ENCODE measurements around the gene TTYH3.
"Not testable (repeated sequence)": the region's sequence is repeated elsewhere in the genome, so short reads cannot be mapped to it uniquely, and the experiment has no call there.

Gene TTYH3

GRCh38 chr7:2665359-2665791, 33.6 kb downstream of the TTYH3 start:
- no peak overlapping the region for H3K4me3 ChIP-seq (ENCODE audit: low read depth in 1 of 2, low read length in 2 of 2)
- no peaks in the 10 kb centered on the region for H3K9me3 ChIP-seq (ENCODE audit: control insufficient read depth in 1 of 2, low read length in 2 of 2)
- H3K9ac ChIP-seq (ENCODE audit: low read depth in 1 of 2, low read length in 2 of 2), result no peak overlapping the region
- H3K27ac ChIP-seq (ENCODE audit: low read depth, low read length), result no peak overlapping the region
- no peaks in the 10 kb centered on the region for H3K27me3 ChIP-seq (ENCODE audit: control insufficient read depth in 1 of 2, insufficient read depth in 2 of 2, low read length in 2 of 2)
- H3K36me3 ChIP-seq (ENCODE audit: control insufficient read depth in 1 of 2, insufficient read depth in 2 of 2, low read length in 2 of 2), result no peaks in the 10 kb centered on the region
- peaks cover 11 to 20% of the 10 kb centered on the region in 2 donors for H3K4me1 ChIP-seq (ENCODE audit: control insufficient read depth in 1 of 2, insufficient read depth in 2 of 2, low read length in 2 of 2)

- Histone ChIP-seq H3K36me3 (ENCODE audit: control insufficient read depth in 1 of 2, insufficient read depth in 2 of 2, low read length in 2 of 2) (no peaks in the 10 kb centered on the region), H3K9me3 (ENCODE audit: control insufficient read depth in 1 of 2, low read length in 2 of 2) (no peaks in the 10 kb centered on the region), H3K4me3 (ENCODE audit: low read depth in 1 of 2, low read length in 2 of 2) (no peak overlapping the region), H3K27me3 (ENCODE audit: control insufficient read depth in 1 of 2, insufficient read depth in 2 of 2, low read length in 2 of 2) (peaks cover 0 to 2% of the 10 kb centered on the region in 2 donors), H3K4me1 (ENCODE audit: control insufficient read depth in 1 of 2, insufficient read depth in 2 of 2, low read length in 2 of 2) (peaks cover 11 to 24% of the 10 kb centered on the region in 2 donors), H3K27ac (ENCODE audit: low read depth, low read length) (no peak overlapping the region), H3K9ac (ENCODE audit: low read depth in 1 of 2, low read length in 2 of 2) (no peak overlapping the region)
Measured at GRCh38 chr7:2666155-2666554, 34.4 kb downstream of the TTYH3 start.

- Histone ChIP-seq H3K4me3 (ENCODE audit: low read depth in 1 of 2, low read length in 2 of 2) (no peak overlapping the region), H3K4me1 (ENCODE audit: control insufficient read depth in 1 of 2, insufficient read depth in 2 of 2, low read length in 2 of 2) (peaks cover 11 to 26% of the 10 kb centered on the region in 2 donors)
Measured at GRCh38 chr7:2666588-2667250, 34.9 kb downstream of the TTYH3 start.

GRCh38 chr7:2667843-2668242, 36.1 kb downstream of the TTYH3 start:
- H3K4me1 ChIP-seq (ENCODE audit: control insufficient read depth in 1 of 2, insufficient read depth in 2 of 2, low read length in 2 of 2), result peaks cover 11 to 26% of the 10 kb centered on the region in 2 donors
- H3K9me3 ChIP-seq (ENCODE audit: control insufficient read depth in 1 of 2, low read length in 2 of 2), result no peaks in the 10 kb centered on the region
- no peaks in the 10 kb centered on the region for H3K36me3 ChIP-seq (ENCODE audit: control insufficient read depth in 1 of 2, insufficient read depth in 2 of 2, low read length in 2 of 2)
- H3K4me3 ChIP-seq (ENCODE audit: low read depth in 1 of 2, low read length in 2 of 2), result no peak overlapping the region
- H3K9ac ChIP-seq (ENCODE audit: low read depth in 1 of 2, low read length in 2 of 2), result no peak overlapping the region
- no peak overlapping the region for H3K27ac ChIP-seq (ENCODE audit: low read depth, low read length)
- peaks cover 0 to 2% of the 10 kb centered on the region in 2 donors for H3K27me3 ChIP-seq (ENCODE audit: control insufficient read depth in 1 of 2, insufficient read depth in 2 of 2, low read length in 2 of 2)

More at GRCh38 chr7:2666588-2667250, 34.9 kb downstream of the TTYH3 start:
- Histone ChIP-seq H3K36me3 (ENCODE audit: control insufficient read depth in 1 of 2, insufficient read depth in 2 of 2, low read length in 2 of 2) (no peaks in the 10 kb centered on the region), H3K27ac (ENCODE audit: low read depth, low read length) (no peak overlapping the region), H3K9me3 (ENCODE audit: control insufficient read depth in 1 of 2, low read length in 2 of 2) (no peaks in the 10 kb centered on the region), H3K27me3 (ENCODE audit: control insufficient read depth in 1 of 2, insufficient read depth in 2 of 2, low read length in 2 of 2) (peaks cover 0 to 2% of the 10 kb centered on the region in 2 donors), H3K9ac (ENCODE audit: low read depth in 1 of 2, low read length in 2 of 2) (no peak overlapping the region)

- Histone ChIP-seq H3K27me3 (ENCODE audit: control insufficient read depth in 1 of 2, insufficient read depth in 2 of 2, low read length in 2 of 2) (peaks cover 0 to 2% of the 10 kb centered on the region in 2 donors), H3K9ac (ENCODE audit: low read depth in 1 of 2, low read length in 2 of 2) (no peak overlapping the region), H3K9me3 (ENCODE audit: control insufficient read depth in 1 of 2, low read length in 2 of 2) (no peaks in the 10 kb centered on the region)
Measured at GRCh38 chr7:2668401-2668800, 36.6 kb downstream of the TTYH3 start.

GRCh38 chr7:2670171-2670570, 38.4 kb downstream of the TTYH3 start:
- H3K9ac ChIP-seq (ENCODE audit: low read depth in 1 of 2, low read length in 2 of 2), result no peak overlapping the region
- H3K4me1 ChIP-seq (ENCODE audit: control insufficient read depth in 1 of 2, insufficient read depth in 2 of 2, low read length in 2 of 2), result peaks cover 11 to 23% of the 10 kb centered on the region in 2 donors
- H3K27me3 ChIP-seq (ENCODE audit: control insufficient read depth in 1 of 2, insufficient read depth in 2 of 2, low read length in 2 of 2), result peaks cover 0 to 2% of the 10 kb centered on the region in 2 donors
- no peak overlapping the region for H3K27ac ChIP-seq (ENCODE audit: low read depth, low read length)
- no peak overlapping the region for H3K4me3 ChIP-seq (ENCODE audit: low read depth in 1 of 2, low read length in 2 of 2)
- no peaks in the 10 kb centered on the region for H3K36me3 ChIP-seq (ENCODE audit: control insufficient read depth in 1 of 2, insufficient read depth in 2 of 2, low read length in 2 of 2)
- no peaks in the 10 kb centered on the region for H3K9me3 ChIP-seq (ENCODE audit: control insufficient read depth in 1 of 2, low read length in 2 of 2)

More at GRCh38 chr7:2668401-2668800, 36.6 kb downstream of the TTYH3 start:
- Histone ChIP-seq H3K36me3 (ENCODE audit: control insufficient read depth in 1 of 2, insufficient read depth in 2 of 2, low read length in 2 of 2) (no peaks in the 10 kb centered on the region), H3K4me3 (ENCODE audit: low read depth in 1 of 2, low read length in 2 of 2) (no peak overlapping the region), H3K27ac (ENCODE audit: low read depth, low read length) (no peak overlapping the region), H3K4me1 (ENCODE audit: control insufficient read depth in 1 of 2, insufficient read depth in 2 of 2, low read length in 2 of 2) (peaks cover 11 to 25% of the 10 kb centered on the region in 2 donors)

- Histone ChIP-seq H3K36me3 (ENCODE audit: control insufficient read depth in 1 of 2, insufficient read depth in 2 of 2, low read length in 2 of 2) (no peaks in the 10 kb centered on the region), H3K4me3 (ENCODE audit: low read depth in 1 of 2, low read length in 2 of 2) (no peak overlapping the region), H3K27me3 (ENCODE audit: control insufficient read depth in 1 of 2, insufficient read depth in 2 of 2, low read length in 2 of 2) (peaks cover 0 to 2% of the 10 kb centered on the region in 2 donors), H3K9ac (ENCODE audit: low read depth in 1 of 2, low read length in 2 of 2) (no peak overlapping the region), H3K27ac (ENCODE audit: low read depth, low read length) (no peak overlapping the region), H3K9me3 (ENCODE audit: control insufficient read depth in 1 of 2, low read length in 2 of 2) (peaks cover 0 to 3% of the 10 kb centered on the region in 2 donors), H3K4me1 (ENCODE audit: control insufficient read depth in 1 of 2, insufficient read depth in 2 of 2, low read length in 2 of 2) (peaks cover 11 to 19% of the 10 kb centered on the region in 2 donors)
Measured at GRCh38 chr7:2670720-2671391, 39.1 kb downstream of the TTYH3 start.

GRCh38 chr7:2673214-2673613, 41.4 kb downstream of the TTYH3 start:
- not testable (repeated sequence) for H3K9me3 ChIP-seq (ENCODE audit: control insufficient read depth in 1 of 2, low read length in 2 of 2); H3K4me3 ChIP-seq (ENCODE audit: low read depth in 1 of 2, low read length in 2 of 2); H3K9ac ChIP-seq (ENCODE audit: low read depth in 1 of 2, low read length in 2 of 2); H3K4me1 ChIP-seq (ENCODE audit: control insufficient read depth in 1 of 2, insufficient read depth in 2 of 2, low read length in 2 of 2); H3K36me3 ChIP-seq (ENCODE audit: control insufficient read depth in 1 of 2, insufficient read depth in 2 of 2, low read length in 2 of 2); H3K27ac ChIP-seq (ENCODE audit: low read depth, low read length); H3K27me3 ChIP-seq (ENCODE audit: control insufficient read depth in 1 of 2, insufficient read depth in 2 of 2, low read length in 2 of 2)

- H3K36me3 ChIP-seq (ENCODE audit: control insufficient read depth in 1 of 2, insufficient read depth in 2 of 2, low read length in 2 of 2), result no peaks in the 10 kb centered on the region
- peaks cover 0 to 2% of the 10 kb centered on the region in 2 donors for H3K27me3 ChIP-seq (ENCODE audit: control insufficient read depth in 1 of 2, insufficient read depth in 2 of 2, low read length in 2 of 2)
- H3K9me3 ChIP-seq (ENCODE audit: control insufficient read depth in 1 of 2, low read length in 2 of 2), result peaks cover 0 to 3% of the 10 kb centered on the region in 2 donors
- no peak overlapping the region for H3K9ac ChIP-seq (ENCODE audit: low read depth in 1 of 2, low read length in 2 of 2)
- H3K27ac ChIP-seq (ENCODE audit: low read depth, low read length), result no peak overlapping the region
- H3K4me3 ChIP-seq (ENCODE audit: low read depth in 1 of 2, low read length in 2 of 2), result no peak overlapping the region
- H3K4me1 ChIP-seq (ENCODE audit: control insufficient read depth in 1 of 2, insufficient read depth in 2 of 2, low read length in 2 of 2), result peaks cover 0 to 6% of the 10 kb centered on the region in 2 donors
Measured at GRCh38 chr7:2673934-2674333, 42.1 kb downstream of the TTYH3 start.

- Histone ChIP-seq H3K4me1 (ENCODE audit: control insufficient read depth in 1 of 2, insufficient read depth in 2 of 2, low read length in 2 of 2) (peaks cover 0 to 6% of the 10 kb centered on the region in 2 donors), H3K36me3 (ENCODE audit: control insufficient read depth in 1 of 2, insufficient read depth in 2 of 2, low read length in 2 of 2) (no peaks in the 10 kb centered on the region), H3K9ac (ENCODE audit: low read depth in 1 of 2, low read length in 2 of 2) (no peak overlapping the region), H3K27me3 (ENCODE audit: control insufficient read depth in 1 of 2, insufficient read depth in 2 of 2, low read length in 2 of 2) (peaks cover 0 to 6% of the 10 kb centered on the region in 2 donors), H3K9me3 (ENCODE audit: control insufficient read depth in 1 of 2, low read length in 2 of 2) (peaks cover 0 to 3% of the 10 kb centered on the region in 2 donors), H3K4me3 (ENCODE audit: low read depth in 1 of 2, low read length in 2 of 2) (no peak overlapping the region), H3K27ac (ENCODE audit: low read depth, low read length) (no peak overlapping the region)
Measured at GRCh38 chr7:2675256-2675764, 43.5 kb downstream of the TTYH3 start.

Data from duodenal mucosa (tissue), 2 donors.